Embryonic facial prominence (tissue), 1 donor: Measurements from ENCODE around the gene ABCA7.

Experiments used
- DNase-seq: peaks from one replicate; pipeline ENCODE4 v3.0.0-alpha.2; 2016; ENCODE audit errors: extremely low spot score

Gene ABCA7, protein sequence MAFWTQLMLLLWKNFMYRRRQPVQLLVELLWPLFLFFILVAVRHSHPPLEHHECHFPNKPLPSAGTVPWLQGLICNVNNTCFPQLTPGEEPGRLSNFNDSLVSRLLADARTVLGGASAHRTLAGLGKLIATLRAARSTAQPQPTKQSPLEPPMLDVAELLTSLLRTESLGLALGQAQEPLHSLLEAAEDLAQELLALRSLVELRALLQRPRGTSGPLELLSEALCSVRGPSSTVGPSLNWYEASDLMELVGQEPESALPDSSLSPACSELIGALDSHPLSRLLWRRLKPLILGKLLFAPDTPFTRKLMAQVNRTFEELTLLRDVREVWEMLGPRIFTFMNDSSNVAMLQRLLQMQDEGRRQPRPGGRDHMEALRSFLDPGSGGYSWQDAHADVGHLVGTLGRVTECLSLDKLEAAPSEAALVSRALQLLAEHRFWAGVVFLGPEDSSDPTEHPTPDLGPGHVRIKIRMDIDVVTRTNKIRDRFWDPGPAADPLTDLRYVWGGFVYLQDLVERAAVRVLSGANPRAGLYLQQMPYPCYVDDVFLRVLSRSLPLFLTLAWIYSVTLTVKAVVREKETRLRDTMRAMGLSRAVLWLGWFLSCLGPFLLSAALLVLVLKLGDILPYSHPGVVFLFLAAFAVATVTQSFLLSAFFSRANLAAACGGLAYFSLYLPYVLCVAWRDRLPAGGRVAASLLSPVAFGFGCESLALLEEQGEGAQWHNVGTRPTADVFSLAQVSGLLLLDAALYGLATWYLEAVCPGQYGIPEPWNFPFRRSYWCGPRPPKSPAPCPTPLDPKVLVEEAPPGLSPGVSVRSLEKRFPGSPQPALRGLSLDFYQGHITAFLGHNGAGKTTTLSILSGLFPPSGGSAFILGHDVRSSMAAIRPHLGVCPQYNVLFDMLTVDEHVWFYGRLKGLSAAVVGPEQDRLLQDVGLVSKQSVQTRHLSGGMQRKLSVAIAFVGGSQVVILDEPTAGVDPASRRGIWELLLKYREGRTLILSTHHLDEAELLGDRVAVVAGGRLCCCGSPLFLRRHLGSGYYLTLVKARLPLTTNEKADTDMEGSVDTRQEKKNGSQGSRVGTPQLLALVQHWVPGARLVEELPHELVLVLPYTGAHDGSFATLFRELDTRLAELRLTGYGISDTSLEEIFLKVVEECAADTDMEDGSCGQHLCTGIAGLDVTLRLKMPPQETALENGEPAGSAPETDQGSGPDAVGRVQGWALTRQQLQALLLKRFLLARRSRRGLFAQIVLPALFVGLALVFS (N-terminal part only)

DNA sequence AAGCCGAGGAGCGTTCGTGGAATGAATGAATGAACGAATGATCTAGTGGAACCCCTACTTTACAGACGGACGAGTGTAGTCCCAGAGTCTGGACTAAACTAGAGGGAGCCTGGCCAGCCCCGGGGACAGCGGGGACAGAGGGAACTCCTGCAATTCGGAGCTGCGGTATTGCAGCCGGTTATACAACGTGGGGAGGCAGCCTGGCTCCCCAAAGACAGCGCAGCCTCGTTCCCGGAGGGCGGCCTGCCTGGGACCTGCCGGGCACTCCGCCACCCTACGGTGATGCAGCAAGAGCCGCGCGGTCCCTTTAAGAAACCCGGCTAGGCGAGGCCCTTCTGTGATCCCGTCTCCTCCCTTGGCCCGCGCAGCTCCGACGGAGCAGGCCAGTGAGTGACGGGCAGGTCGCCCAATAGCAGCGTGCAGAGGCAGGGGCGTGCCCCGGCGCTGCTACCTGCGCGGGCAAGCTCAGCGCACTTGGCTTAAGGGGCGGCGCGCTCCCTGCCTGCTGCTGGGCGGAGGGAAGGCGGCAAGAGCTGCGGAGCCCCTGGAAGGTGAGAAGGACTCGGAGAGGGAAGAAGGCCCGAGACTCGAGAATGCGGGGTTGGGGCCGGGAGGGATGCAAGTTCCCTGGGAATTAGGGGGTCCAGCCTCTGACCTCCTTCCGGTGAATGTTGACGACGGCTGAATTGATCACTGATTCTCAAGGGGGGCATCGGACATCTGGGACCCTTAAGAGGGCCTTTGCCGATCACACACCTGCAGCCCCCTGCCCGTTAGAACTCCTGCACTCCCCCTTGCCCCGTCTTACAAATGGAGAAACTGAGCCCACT is at the start of gene ABCA7:
Gene ABCA7, plus strand, starts transcription at position 462 of the 830 bp plus-strand sequence. CDS start 1,255 bp downstream, outside the sequence.
- peak; percentile 94 for DNase-seq

DNA sequence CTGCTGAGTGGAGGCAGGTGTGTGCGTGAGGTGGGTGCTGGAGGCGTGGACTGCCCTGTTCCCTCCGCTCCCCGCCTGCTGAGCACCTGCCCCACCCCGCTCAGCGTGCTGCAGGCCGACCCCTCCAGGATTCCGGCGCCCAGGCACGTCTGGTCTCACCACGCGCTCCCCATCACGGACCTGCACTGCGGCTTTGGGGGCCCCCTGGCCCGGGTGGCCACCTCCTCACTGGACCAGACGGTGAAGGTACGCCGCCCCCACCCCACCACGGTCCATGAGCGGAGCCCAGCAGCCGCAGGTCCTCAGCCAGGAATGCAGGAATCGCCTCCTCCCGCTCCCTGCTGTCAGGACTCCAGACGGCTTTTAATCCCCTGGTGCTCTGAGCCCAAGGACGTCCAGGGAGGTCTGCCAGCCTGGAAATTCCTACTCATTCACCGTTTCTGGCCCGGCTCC is 49.8 kb upstream of the ABCA7 start:
- DNase-seq, result no peak

DNA sequence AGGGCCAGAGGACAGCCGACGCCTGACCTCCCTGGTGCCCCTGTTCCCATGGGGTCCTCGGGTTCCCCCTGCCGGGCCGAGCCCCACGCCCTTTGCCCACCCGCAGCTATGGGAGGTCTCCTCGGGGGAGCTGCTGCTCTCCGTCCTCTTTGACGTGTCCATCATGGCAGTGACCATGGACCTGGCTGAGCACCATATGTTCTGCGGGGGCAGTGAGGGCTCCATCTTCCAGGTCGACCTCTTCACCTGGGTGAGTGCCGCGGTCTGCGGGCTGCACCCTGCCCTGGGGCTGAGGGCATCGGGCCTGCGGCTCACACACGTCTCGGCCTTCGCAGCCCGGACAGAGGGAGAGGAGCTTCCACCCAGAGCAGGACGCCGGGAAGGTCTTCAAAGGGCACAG is 49.2 kb upstream of the ABCA7 start:
- no peak for DNase-seq

DNA sequence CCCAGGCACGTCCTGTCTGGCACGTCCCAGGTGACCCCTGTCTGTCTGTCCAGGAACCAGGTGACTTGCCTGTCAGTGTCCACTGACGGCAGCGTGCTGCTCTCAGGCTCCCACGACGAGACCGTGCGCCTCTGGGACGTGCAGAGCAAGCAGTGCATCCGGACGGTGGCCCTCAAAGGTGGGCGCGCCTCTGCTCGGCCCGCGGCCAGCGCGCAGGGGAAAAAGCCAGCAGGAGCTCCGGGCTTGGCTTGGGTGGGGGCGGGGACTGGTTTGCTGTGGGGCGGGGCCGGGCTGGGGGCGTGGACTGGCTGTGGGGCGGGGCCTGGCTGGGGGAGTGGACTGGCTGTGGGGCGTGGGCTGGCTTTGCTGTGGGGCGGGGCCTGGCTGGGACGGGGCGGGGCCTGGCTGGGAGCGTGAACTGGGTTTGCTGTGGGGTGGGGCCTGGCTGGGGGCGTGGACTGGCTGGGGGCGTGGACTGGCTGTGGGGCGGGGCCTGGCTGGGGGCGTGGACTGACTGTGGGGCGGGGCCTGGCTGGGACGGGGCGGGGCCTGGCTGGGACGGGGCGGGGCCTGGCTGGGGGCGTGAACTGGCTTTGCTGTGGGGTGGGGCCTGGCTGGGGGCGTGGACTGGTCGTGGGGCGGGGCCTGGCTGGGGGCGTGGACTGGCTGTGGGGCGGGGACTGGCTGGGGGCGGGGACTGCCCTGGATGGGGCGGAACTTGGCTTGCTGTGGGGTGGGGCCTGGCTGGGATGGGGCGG is 48.6 kb upstream of the ABCA7 start:
- DNase-seq, result no peak

DNA sequence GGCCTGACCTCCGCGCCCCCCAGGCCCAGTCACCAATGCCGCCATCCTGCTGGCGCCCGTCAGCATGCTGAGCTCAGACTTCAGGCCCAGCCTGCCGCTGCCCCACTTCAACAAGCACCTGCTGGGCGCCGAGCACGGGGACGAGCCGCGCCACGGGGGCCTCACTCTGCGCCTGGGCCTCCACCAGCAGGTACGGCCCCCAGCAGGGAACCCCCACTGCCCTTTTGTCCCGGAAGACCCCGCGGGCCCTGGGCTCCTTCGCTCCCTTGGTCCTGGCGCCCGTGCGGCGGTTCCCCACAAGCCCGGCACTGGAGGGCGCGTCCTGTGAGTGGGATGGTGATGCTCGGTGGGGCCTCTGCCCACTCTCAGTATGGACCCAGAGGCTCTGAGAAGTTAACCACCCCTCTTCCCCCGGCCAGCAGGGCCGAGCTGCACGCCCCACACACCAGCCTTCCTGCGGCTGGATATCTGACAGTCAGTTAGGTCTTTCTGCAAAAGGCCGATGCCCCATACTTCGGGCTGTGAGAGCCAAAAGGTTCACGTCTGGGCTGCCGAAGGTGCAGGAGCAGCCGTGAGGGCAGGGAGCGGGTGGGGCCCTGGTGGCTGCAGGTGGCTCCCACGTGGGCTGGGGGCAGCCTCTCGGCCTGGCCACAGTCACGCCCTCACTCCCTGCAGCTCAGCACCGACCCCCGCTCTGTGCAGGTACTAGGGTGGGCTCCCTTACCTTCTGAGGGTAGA is 47.8 kb upstream of the ABCA7 start:
- no peak for DNase-seq

DNA sequence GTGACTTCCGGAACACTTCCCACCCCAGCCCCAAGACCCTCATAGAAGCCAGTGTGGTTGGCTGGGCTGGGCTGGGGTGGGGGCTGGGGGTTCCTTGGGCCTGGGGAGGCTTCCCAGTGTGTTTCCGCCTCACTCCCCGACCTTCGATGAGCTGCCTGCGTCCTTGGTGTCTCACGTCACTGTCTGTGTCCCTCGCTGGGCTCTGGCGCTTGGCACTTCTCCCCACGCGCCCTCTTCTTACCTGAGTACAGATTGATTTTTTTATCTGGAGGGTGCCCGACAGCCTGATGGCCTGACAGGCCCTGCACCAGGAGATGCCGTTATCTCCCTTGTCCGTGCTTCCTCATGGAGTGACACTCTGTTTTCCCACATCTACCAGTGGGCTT is 47.2 kb upstream of the ABCA7 start:
- no peak for DNase-seq

DNA sequence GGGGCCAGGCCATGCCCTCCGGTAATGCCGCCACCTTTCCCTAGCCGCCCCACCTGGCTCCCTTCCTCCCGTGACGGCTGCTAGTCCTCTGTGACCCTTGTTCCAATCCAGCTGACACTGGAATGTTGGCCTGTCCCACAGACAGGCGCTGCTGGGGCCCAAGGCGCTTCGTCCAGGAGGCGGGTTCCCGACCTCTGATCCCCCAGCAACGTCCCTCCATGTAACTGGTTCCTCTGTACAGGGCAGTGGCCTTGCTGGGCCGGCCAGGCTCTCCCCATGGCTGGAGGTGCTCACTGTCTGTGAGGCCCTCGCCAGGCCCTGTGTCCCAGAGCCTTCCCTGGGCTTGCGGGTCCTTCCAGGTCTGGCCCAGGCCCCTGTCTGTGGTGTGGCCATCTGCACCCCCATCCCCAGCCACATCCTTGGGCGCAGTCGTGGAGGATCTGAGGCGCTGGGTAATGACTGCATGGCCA is 46.5 kb upstream of the ABCA7 start:
- DNase-seq, result no peak

DNA sequence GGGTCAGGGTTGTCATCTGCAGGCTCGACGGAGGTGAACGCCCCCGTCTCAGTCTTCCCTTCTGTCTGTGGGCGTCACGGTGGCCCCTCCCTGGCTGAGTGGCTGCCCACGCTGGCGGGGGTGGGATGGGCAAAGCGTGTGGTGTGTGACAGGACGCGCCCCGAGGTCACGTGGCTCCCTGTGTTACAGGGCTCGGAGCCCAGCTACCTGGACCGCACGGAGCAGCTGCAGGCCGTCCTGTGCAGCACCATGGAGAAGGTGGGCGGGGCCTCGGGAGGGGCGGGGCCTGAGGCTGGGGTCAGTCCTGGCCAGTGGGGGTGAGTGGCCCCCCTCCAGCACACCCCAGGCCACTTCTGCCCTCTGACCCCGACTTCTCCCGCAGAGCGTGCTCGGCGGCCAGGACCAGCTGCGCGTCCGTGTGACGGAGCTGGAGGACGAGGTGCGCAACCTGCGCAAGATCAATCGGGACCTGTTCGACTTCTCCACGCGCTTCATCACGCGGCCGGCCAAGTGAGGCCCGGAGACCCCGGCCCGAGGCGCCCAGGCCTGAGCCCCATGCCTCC is 46.0 kb upstream of the ABCA7 start:
- DNase-seq, result no peak

DNA sequence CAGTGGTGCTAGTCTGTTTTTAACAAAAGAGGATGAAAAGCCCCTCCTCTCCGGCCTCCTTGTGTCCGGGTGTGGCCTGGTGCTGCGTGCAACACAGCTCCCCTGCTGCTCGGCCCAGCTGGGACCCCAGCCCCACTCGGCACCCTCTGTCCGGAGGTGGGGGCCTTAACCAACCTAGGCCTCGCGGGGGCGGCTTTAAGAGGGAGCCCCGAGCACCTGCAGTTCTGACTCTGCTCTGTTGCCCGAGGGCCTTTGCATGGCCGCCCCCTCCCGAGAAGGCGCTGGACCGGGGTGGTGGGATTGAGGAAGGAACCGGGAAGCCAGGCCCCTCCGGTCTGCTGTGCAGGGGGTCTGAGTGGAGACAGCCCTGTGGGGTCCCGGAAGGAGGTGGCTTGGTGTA is 45.4 kb upstream of the ABCA7 start:
- no peak for DNase-seq

DNA sequence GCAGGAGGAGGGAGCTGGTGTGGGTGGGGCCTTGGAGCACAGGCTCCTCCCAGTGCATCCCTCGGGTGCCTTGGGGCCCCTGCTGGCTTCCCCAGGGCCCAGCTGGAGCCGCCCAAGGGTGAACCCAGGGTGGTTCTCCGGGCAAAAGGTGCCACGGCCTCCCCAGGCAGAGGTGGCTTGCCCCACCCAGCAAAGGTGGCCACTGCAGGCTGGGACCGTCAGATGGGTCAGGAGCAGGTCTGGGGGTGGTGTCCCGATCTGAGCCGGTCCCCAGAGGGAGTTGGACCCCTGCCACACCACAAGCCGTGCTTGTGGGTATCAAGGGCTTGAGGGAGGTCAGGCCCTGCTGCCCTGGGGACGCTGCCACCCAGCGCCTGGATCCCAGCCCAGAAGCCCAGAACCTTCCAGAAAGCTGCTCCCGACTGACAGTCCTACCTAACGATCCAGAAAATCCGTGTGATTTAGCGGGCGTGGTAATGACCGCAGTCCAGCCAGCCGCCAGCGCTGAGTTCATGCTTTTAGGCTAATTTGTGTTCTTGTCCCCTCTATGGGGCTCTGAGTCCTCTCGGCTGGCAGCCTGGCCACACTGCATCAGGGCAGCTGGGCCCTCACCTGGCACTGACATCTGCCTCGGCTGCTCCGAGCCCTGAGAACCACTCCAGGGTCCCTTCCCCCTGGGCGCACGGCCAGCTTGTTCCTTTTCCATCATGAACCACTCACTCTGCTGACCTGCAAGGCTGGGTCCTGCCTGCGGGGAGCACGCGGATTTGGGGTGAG is 44.7 kb upstream of the ABCA7 start:
- DNase-seq, result no peak

DNA sequence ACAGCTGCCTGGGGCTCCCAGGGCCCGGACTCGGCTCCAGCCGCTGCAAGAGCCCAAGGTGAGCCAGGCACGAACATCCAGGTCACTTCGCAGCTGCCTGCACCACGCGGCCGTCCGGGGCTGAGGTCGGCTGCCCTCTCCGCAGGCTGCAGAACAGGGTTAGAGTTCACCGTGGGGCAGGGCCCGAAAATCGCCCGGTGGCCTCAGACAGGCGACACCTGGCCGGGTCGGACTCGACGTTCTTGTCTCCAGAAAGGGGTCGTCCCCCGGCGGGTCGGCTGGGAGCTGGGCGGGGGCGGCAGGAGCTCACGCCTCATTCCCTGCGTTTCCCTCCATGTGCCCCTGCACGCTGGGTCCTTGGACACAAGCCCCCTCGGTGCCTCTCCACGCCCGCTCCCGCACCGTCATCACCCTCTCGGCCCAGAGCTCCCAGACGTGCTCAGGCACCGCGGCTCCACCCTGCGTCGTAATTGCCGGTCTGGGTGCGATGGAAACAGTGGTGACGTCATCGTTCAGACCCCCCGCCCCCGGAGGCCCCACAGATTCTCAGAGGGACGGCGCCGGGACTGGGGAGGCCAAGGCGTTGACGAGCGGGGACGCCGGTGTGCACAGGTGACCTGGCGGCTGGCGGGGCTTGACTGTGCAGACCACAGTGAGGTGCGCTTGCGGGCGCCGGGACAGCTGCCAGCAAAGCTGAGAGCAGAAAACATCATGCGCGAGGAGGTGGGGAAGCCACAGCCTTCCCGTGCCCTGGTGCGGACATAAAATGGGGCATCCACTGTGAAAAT is 43.7 kb upstream of the ABCA7 start:
- peak; percentile 34 for DNase-seq

DNA sequence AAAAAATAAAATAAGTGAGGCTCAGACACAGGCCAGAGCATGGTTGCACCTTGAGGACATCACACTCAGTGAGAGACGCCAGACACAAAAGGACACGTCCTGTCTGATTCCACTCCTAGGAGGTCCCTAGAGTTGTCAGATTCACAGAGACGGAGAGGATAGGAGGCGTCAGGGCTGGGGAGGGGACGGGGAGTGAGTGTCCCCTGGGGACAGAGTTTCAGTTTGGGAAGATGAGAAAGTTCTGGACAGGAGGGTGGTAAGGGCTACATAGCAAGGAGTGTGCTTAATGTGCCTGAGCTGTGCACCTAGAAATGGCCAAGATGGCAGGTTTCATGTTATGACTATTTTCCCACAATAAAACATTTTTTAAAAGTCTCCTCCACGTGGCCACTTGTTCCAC is 41.8 kb upstream of the ABCA7 start:
- DNase-seq, result no peak

DNA sequence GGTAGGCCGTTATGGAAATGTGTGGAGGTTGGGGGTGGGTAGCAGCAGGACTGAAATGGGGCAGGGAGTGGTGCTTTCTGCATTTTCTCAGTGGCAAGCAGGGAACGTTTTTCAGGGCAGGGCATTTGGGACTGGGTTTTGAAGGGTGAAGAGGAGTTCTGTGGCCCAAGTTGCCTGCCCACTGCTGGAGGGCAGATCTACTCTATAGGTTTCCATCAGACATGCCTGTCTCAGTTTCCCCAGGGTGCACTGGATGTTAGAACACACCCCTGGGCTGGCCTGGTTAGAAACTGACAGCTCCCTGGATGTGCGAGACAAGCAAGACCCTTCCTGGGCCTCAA is 40.6 kb upstream of the ABCA7 start:
- no peak for DNase-seq

DNA sequence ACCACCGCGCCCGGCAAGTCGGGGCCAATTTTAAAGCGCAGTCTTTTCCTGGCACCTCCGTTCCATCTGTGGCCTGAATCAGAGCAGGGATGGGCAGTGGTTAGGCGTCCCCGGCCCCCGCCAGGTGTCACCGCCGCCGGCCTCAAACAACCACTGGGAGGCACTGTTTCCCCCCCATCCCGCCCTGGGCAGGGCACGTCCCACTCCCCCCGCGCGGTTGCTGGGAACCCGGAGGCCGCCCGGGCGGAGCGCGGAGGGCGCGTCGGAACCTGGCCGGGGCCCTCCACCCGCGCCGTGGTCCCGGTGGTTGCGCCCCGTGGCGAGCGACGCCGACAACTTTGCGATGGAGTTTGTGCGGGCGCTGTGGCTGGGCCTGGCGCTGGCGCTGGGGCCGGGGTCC is 39.8 kb upstream of the ABCA7 start, which contains the start of gene GRIN3B:
Gene GRIN3B, plus strand, starts transcription at position 325 of the 400 bp plus-strand sequence. Its CDS starts 19 bp downstream, at position 344.
- DNase-seq, result no peak

DNA sequence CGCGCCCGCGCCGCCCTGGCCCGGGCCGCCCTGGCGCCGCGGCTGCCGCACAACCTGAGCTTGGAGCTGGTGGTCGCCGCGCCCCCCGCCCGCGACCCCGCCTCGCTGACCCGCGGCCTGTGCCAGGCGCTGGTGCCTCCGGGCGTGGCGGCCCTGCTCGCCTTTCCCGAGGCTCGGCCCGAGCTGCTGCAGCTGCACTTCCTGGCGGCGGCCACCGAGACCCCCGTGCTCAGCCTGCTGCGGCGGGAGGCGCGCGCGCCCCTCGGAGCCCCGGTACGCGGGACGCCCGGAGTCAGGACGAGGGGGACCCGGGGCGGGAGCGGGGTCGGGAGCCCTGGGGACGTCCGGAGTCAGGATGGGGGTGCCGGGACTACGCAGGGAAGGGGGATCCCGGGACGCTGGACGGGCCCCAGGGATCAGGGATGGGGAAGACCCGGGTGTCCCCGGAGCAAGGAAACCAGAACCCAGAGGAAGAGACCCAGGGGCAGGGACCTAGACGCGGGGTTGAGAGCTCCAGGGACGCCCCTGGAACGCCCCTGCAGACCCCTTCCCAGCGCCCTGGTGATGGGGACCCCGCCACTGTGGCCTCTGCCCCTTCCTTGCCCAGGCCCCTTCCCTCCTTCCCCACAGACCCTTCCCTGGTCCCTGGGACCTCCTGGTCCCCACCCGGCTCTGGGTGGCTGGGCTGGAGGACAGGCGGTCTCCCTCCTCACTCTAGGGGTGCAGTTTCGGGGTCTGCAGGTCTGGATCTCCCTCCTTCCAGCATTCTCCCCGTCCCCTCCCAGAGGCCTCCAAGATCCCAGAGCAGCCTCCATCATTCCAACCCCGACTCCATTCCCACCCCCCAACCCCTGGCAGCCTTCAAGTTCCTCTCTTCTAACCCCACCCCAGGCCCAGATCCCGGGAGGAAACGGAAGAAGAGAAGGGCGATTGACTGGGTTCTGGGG is 39.0 kb upstream of the ABCA7 start:
- DNase-seq, result no peak

DNA sequence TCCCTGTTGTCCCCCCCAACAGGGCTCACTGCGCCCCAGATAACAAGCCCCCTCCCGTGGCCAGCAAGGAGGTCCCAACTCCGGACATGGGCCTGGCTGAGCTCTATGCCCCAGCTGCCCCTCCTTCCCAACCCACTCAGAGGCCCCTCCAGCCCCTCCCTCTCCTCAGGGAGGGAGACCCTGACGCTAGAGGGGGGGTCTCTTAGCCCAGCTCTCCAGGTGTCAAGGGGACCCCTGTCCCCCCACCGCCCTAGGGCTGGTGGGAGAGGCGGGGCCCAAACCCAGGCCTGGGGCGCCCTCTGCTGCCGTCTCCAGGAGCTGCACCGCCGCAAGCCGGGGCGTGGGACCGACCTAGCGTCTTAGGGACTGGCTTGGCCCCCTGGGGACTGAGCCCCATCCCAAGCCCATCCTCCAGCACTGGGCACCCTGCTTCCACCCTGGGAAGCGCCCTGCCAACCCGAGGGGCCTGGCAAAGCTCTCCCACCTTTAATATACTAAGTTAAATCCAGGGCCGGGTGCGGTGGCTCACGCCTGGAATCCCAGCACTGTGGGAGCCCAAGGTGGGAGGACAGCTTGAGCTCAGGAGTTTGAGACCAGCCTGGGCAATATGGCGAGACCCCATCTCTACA is 38.3 kb upstream of the ABCA7 start:
- no peak for DNase-seq
